KMS-11 (cell line): ENCODE data around the gene SAE1.
"Not testable (repeated sequence)": the region's sequence is repeated elsewhere in the genome, so short reads cannot be mapped to it uniquely, and the experiment has no call there.

Experiments used
- H2AFZ ChIP-seq: fragments of 200-600 bp; sonication (generic); 2 replicates; pipeline ENCODE4 v1.6.1; 2016; ENCODE audit warnings: antibody characterized with exemption, mixed run types, low read depth
- H3K27ac ChIP-seq: fragments of 200-600 bp; sonication (generic); 2 replicates; pipeline ENCODE4 v1.6.1; 2016; ENCODE audit warnings: mild to moderate bottlenecking, mixed run types
- H3K27me3 ChIP-seq: fragments of 200-600 bp; sonication (generic); 2 replicates; pipeline ENCODE4 v1.6.1; 2017; ENCODE audit warnings: mild to moderate bottlenecking, low read depth, mixed run types, moderate library complexity; ENCODE audit not compliant: insufficient read depth
- H3K36me3 ChIP-seq: fragments of 200-600 bp; sonication (generic); 2 replicates; pipeline ENCODE4 v1.6.1; 2017; ENCODE audit warnings: mild to moderate bottlenecking, mixed run types; ENCODE audit not compliant: insufficient read depth
- H3K4me1 ChIP-seq: fragments of 200-600 bp; sonication (generic); 2 replicates; pipeline ENCODE4 v1.6.1; 2016; ENCODE audit warnings: mild to moderate bottlenecking, low read depth, mixed run types; ENCODE audit not compliant: poor library complexity, severe bottlenecking
- H3K4me2 ChIP-seq: fragments of 200-600 bp; sonication (generic); 2 replicates; pipeline ENCODE4 v1.7.0; 2016; ENCODE audit warnings: mild to moderate bottlenecking, mixed run types
- H3K4me3 ChIP-seq: fragments of 200-600 bp; sonication (generic); IDR thresholded peaks from 2 replicates; pipeline ENCODE4 v1.6.1; 2017; ENCODE audit warnings: low read depth, low read length, mixed read lengths; ENCODE audit not compliant: insufficient read depth
- H3K79me2 ChIP-seq: fragments of 200-600 bp; sonication (generic); 2 replicates; pipeline ENCODE4 v1.6.1; 2016; ENCODE audit warnings: low read depth, mixed run types; ENCODE audit not compliant: insufficient read depth
- H3K9ac ChIP-seq: fragments of 200-600 bp; sonication (generic); 2 replicates; pipeline ENCODE4 v1.6.1; 2016; ENCODE audit warnings: mild to moderate bottlenecking, mixed run types
- H4K20me1 ChIP-seq: fragments of 200-600 bp; sonication (generic); 2 replicates; pipeline ENCODE4 v1.6.1; 2016; ENCODE audit warnings: mild to moderate bottlenecking, mixed run types; ENCODE audit not compliant: insufficient read depth
- TF ChIP-seq, protein P1 (sequence below): fragments of 200-600 bp; sonication (generic); conservative IDR thresholded peaks from 2 replicates; pipeline ENCODE4 v1.6.1; 2017; ENCODE audit warnings: low read depth, mild to moderate bottlenecking, antibody characterized with exemption, low read length, moderate library complexity, mixed read lengths

SAE1 gene

DNA sequence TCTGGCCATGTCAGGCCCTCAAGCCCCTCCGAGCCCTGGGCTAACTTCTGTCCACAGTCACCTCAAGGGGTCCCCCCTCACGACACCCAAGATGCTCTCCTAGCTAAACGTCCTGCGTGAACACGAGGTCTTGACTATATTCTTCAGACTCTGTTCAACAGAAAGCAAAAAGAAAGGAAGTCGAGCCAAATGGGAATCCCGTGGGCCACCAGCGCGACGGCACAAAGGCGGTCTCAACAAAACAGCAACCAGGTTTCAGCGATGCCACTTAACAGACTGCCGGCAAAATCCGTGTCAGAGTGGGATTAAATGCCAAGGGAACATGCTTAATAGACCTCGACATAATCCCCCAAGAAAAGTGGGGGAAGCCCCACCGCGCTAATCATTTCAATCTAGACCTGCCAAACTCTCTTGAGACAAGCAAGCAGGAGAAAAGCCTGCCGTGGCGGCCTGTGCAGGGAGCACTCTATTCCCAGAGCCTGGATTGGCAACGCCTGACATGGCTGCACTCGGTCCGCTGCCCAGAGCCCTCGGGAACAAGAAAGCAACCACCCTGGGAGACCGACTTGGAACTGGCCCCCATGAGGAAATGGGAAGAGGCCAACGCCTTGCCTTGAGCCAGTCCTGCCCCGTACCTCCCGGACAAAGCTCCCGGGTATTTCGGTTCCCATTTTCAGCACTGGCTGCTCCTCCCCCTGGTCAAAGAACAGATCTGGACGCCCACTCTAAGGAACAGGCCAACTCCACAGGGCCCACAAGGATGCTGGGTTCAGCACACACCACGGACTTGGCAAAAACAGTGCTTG lies 33.0 kb upstream of the SAE1 start:
- Histone ChIP-seq H3K4me3 (no peak overlapping the region), H3K4me1 (peaks cover 6% of the 10 kb centered on the region), H3K4me2 (no peak overlapping the region), H4K20me1 (peaks cover 7% of the 10 kb centered on the region; the same call in 1 of the 2 replicates), H3K27me3 (no peaks in the 10 kb centered on the region), H3K36me3 (peaks cover 5% of the 10 kb centered on the region; the same call in 1 of the 2 replicates), H2AFZ (no peak overlapping the region), H3K27ac (no peak overlapping the region), H3K9ac (no peak overlapping the region), H3K79me2 (peaks cover 78% of the 10 kb centered on the region)
- TF ChIP-seq, protein P1, sequence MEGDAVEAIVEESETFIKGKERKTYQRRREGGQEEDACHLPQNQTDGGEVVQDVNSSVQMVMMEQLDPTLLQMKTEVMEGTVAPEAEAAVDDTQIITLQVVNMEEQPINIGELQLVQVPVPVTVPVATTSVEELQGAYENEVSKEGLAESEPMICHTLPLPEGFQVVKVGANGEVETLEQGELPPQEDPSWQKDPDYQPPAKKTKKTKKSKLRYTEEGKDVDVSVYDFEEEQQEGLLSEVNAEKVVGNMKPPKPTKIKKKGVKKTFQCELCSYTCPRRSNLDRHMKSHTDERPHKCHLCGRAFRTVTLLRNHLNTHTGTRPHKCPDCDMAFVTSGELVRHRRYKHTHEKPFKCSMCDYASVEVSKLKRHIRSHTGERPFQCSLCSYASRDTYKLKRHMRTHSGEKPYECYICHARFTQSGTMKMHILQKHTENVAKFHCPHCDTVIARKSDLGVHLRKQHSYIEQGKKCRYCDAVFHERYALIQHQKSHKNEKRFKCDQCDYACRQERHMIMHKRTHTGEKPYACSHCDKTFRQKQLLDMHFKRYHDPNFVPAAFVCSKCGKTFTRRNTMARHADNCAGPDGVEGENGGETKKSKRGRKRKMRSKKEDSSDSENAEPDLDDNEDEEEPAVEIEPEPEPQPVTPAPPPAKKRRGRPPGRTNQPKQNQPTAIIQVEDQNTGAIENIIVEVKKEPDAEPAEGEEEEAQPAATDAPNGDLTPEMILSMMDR, result no peak

DNA sequence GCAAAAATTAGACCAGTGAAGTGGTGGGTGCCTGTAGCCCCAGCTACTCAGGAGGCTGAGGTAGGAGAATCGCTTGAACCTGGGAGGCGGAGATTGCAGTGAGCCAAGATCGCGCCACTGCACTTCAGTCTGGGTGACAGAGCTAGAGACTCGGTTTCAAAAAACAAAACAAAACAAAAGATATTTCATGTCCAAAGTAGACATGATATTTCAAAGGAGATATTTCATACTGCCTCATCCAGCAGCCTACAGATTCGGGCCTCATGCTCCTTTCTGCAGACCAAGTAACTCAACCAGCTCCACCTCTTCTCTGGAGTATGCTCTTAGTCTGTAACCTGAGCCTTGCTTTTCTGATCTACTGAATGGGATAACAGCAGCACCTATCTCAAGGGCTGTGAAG lies 32.0 kb upstream of the SAE1 start:
- Histone ChIP-seq H3K27me3 (no peaks in the 10 kb centered on the region), H2AFZ (no peak overlapping the region), H4K20me1 (peaks cover 10% of the 10 kb centered on the region; the same call in 1 of the 2 replicates), H3K4me1 (peaks cover 6% of the 10 kb centered on the region), H3K79me2 (peaks cover 88% of the 10 kb centered on the region), H3K4me2 (no peak overlapping the region), H3K9ac (no peak overlapping the region), H3K36me3 (peaks cover 1% of the 10 kb centered on the region; the same call in 1 of the 2 replicates), H3K27ac (no peak overlapping the region), H3K4me3 (no peak overlapping the region)
- TF ChIP-seq, protein P1, result no peak

DNA sequence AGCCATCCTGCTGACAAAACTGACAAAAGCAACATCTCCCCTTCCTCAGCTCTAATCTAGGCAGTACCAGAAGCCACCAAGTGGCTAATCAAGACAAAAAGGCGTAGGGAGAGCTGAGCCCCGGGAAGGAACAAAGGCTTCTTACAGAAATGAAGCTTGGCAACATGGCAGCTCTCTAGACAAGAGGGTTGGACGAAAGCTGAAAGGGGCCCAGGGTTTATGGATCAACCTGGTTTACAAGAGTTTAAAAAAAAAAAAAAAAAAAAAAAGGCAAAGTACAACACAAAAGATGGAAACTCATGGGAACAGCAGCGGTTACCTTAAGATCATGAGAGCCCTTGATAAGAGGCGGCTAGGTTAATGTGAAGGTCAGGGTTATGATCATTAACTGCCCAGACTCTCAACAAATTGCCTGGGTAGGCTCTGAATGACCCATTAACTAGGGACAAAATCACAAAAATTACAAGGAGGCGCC lies 31.0 kb upstream of the SAE1 start:
- Histone ChIP-seq H3K36me3 (no peaks in the 10 kb centered on the region), H3K4me3 (no peak overlapping the region), H3K4me2 (no peak overlapping the region), H3K27me3 (no peaks in the 10 kb centered on the region), H3K79me2 (peaks cover 91% of the 10 kb centered on the region), H3K4me1 (peaks cover 6% of the 10 kb centered on the region), H2AFZ (no peak overlapping the region), H4K20me1 (peaks cover 10% of the 10 kb centered on the region; the same call in 1 of the 2 replicates), H3K9ac (no peak overlapping the region), H3K27ac (no peak overlapping the region)
- TF ChIP-seq, protein P1, result no peak

DNA sequence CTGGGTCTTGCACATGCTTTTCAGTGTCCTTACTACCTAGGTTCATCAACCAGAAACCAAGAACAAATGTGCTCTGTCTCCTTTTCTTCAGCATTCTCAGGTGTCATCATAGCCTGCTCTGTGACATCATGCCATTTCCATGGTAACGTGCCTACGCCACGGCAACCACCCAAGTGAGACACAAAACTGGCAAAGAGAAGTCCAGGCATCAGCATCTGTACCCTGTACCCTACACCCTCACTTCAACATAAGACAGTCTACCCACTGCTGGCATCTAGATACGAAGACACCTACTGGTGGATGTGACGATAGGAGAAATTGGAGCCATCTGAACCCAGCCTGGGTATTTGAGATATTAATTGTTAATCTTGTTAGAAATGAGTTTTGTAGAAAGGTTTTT lies 30.3 kb upstream of the SAE1 start:
- TF ChIP-seq, protein P1, result no peak
- Histone ChIP-seq H4K20me1 (peaks cover 10% of the 10 kb centered on the region; the same call in 1 of the 2 replicates), H3K9ac (no peak overlapping the region), H3K4me2 (no peak overlapping the region), H3K4me1 (peaks cover 6% of the 10 kb centered on the region), H3K36me3 (no peaks in the 10 kb centered on the region), H3K27me3 (no peaks in the 10 kb centered on the region), H3K79me2 (peaks cover 91% of the 10 kb centered on the region), H3K27ac (no peak overlapping the region), H2AFZ (no peak overlapping the region), H3K4me3 (no peak overlapping the region)

DNA sequence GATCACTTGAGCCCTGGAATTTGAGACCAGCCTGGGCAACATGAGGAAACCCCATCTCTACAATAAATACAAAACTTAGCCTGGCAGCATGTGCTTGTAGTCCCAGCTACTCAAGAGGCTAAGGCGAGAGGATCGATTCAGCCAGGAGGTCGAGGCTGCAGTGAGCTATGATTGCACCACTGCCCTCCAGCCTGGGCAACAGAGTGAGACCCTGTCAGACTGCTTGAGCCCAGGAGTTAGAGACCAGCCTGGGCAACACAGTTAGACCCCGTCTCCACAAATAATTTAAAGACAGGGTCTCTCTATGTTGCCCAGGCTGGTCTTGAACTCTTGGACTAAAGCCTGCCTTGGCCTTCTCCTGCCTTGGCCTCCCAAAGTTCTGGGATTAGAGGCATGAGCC lies 29.5 kb upstream of the SAE1 start:
- not testable (repeated sequence) for H3K4me3 ChIP-seq

More for the DNA sequence above, 29.5 kb upstream of the SAE1 start:
- not testable (repeated sequence) for H3K4me1 ChIP-seq, H3K36me3 ChIP-seq, H3K27ac ChIP-seq, H3K4me2 ChIP-seq, H2AFZ ChIP-seq, H3K27me3 ChIP-seq, H3K9ac ChIP-seq
- Histone ChIP-seq H3K79me2 (peaks cover 91% of the 10 kb centered on the region), H4K20me1 (peaks cover 10% of the 10 kb centered on the region; the same call in 1 of the 2 replicates)
